ENCODE data around the gene PTGR2. TPM values are rescaled to one million over a fixed set of nuclear protein-coding genes. Genes with fewer than 3 reads are reported as not detected.
"Not testable (repeated sequence)": the region's sequence is repeated elsewhere in the genome, so short reads cannot be mapped to it uniquely, and the experiment has no call there.

PTGR2 gene
- total RNA-seq, 2 experiments from 2014 or later = 1.6 to 3.5 TPM

DNA sequence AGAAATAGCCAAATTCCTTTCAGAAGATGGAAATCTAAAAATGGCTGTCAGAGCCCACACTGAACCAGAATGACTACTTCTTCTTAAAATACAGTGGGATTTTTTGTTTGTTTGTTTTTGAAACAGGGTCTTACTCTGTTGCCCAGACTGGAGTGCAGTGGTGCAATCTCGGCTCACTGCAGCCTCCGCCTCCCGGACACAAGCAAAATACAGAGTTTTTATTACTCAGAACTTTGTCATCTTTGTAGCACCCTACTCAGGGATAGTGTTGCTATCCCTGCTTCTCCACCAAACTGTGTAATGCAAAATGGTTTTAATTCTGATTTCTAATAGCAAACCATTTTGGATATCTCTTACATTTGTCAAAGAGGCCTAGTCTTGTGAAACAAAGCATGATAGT is 51.4 kb downstream of the PTGR2 start:
- Mint-ChIP-seq H3K36me3 (peaks cover 37% of the 10 kb centered on the region), H3K4me1 (no peaks in the 10 kb centered on the region), H3K4me3 (no peak overlapping the region), H3K27ac (no peak overlapping the region), H3K9me3 (ENCODE audit: low read depth) (no peaks in the 10 kb centered on the region), H3K27me3 (no peaks in the 10 kb centered on the region)
- ATAC-seq (no peak), DNase-seq (no peak)
- CTCF ChIA-PET = no interaction called here

DNA sequence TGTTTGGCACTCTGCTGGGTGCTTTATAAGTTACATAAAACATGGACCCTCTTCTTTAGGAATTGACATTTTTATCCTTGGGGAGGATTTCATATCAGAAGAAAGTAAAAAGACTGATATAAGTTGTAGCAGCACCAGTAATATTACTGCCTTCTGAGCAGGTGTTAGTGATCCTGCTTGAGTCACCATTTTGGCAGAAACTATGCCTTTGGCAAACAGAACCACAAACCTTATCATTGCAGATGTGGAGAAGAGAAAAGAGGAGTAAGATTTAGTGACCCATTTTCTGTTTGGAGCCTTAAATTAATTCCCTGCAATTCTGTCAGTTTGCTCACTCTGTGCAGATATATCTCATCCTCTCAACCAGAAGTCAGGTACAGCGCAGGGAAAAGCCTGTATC is 58.0 kb downstream of the PTGR2 start:
- Mint-ChIP-seq H3K4me1 (peaks cover 4% of the 10 kb centered on the region), H3K4me3 (no peak overlapping the region), H3K9me3 (ENCODE audit: low read depth) (no peaks in the 10 kb centered on the region), H3K27me3 (no peaks in the 10 kb centered on the region), H3K27ac (peak overlapping the region; percentile 8), H3K36me3 (peaks cover 67% of the 10 kb centered on the region)
- DNase-seq = no peak
- ATAC-seq = no peak
- CTCF ChIA-PET = no interaction called here

DNA sequence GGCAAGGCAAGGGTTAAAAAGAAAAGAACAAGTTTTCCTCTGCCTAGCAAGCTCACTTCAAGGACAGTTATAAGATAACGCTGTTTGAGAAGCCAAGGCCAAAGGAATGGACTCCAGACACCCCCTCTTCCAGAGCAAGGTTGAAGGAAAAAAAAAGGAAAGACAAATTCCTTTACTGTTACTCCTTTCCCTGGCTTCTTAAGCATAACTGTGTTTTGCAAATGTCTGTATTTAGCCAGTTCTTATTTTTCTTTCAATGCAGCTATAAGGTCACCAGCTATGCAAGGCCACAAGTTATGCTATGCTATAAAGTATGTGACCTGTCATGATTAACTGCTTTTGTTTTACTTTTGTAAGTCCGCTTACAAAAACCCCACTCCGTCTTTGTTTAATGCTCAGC is 61.6 kb downstream of the PTGR2 start:
- no peak for ATAC-seq
- DNase-seq = no peak
- Mint-ChIP-seq H3K4me3 (no peak overlapping the region), H3K9me3 (ENCODE audit: low read depth) (no peaks in the 10 kb centered on the region), H3K27me3 (no peaks in the 10 kb centered on the region), H3K4me1 (peaks cover 6% of the 10 kb centered on the region), H3K27ac (no peak overlapping the region), H3K36me3 (peaks cover 61% of the 10 kb centered on the region)
- CTCF ChIA-PET = interaction anchor here (0.9 kb wide), 1 partner anchor 57 kb away, joined by 3 read pairs; no protein-coding TSS in a partner anchor

DNA sequence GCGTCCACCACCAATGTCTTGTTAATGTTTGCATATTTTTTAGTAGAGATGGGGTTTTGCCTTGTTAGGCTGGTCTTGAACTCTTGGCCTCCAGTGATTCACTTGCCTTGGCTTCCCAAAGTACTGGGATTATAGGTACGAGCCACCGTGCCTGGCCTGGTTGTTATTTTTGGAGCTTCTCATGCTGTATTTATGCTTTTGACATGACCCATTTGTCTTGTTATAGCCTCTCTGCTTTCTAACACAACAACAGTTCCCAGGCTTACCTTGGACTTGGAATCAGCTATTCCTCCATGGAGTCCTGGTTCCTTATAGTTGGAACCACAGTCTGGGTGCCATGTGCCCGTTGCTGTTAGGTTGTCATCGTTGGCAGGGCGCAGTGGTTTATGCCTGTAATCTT is 64.7 kb downstream of the PTGR2 start:
- H3K27ac Mint-ChIP-seq = no peak overlapping the region
- H3K4me1 Mint-ChIP-seq = peaks cover 2% of the 10 kb centered on the region
- no peak overlapping the region for H3K4me3 Mint-ChIP-seq
- ATAC-seq (no peak), DNase-seq (no peak)
- H3K36me3 Mint-ChIP-seq = peaks cover 53% of the 10 kb centered on the region
- CTCF ChIA-PET = interaction anchor here (1.7 kb wide), 1 partner anchor 9 kb away, joined by 4 read pairs; no protein-coding TSS in a partner anchor
- H3K9me3 Mint-ChIP-seq (ENCODE audit: low read depth) = no peaks in the 10 kb centered on the region
- no peaks in the 10 kb centered on the region for H3K27me3 Mint-ChIP-seq

DNA sequence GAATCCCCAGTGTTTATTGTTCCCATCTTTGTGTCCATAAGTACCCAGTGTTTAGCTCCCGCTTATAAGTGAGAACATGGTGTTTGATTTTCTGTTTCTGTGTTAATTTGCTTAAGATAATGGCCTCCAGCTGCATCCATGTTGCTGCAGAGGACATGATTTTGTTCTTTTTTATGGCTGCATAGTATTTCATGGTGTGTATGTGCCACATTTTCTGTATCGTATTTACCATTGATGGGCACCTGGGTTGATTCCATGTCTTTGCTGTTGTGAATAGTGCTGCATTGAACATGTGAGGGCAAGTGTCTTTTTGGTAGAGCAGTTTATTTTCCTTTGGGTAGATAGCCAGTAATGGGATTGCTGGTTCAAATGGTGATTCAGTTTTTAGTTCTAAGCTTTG is 67.8 kb downstream of the PTGR2 start:
- H3K4me1 Mint-ChIP-seq; H3K27me3 Mint-ChIP-seq; H3K9me3 Mint-ChIP-seq (ENCODE audit: low read depth); ATAC-seq; DNase-seq; H3K4me3 Mint-ChIP-seq; H3K27ac Mint-ChIP-seq; CTCF ChIA-PET: not testable (repeated sequence)
- H3K36me3 Mint-ChIP-seq = peaks cover 40% of the 10 kb centered on the region

DNA sequence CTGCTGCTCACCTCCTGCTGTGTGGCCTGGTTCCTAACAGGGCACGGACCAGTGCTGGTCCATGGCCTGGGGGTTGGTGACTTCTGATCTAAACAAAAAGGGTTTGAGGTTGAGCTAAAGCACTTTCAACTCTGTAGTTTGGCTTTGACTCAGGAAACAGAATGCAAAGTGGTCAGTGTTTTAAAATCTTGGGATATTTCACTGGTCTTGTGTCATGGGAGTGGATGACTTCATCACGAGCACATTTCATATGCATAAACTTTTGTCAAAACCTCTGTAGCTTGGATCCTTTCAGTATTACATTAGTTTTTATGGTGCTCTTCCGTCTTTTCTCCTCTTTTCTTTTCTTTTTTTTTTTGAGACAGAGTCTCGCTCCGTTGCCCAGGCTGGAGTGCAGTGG is 72.7 kb downstream of the PTGR2 start:
- Mint-ChIP-seq H3K4me3 (no peak overlapping the region), H3K9me3 (ENCODE audit: low read depth) (no peaks in the 10 kb centered on the region), H3K4me1 (no peaks in the 10 kb centered on the region), H3K27me3 (no peaks in the 10 kb centered on the region), H3K36me3 (peaks cover 52% of the 10 kb centered on the region), H3K27ac (peak overlapping the region; percentile 25)
- CTCF ChIA-PET = interaction anchor here (0.7 kb wide), 1 partner anchor 15 kb away, joined by 3 read pairs; no protein-coding TSS in a partner anchor
- ATAC-seq (no peak), DNase-seq (no peak)

Other genes with a start within 250 kb of the PTGR2 start
- gene ACOT6, start 239.3 kb upstream of the PTGR2 start, total RNA-seq = not detected
- gene DNAL1, start 206.8 kb upstream of the PTGR2 start, total RNA-seq = 1 to 10 TPM; 8.8 to 9.1 TPM
- gene PNMA1, start 137.4 kb upstream of the PTGR2 start, total RNA-seq = 10 to 100 TPM; 27.1 to 36.6 TPM
- 10 to 100 TPM; 55.1 to 58.1 TPM for gene ZNF410, start 35.0 kb downstream of the PTGR2 start, total RNA-seq
- gene FAM161B, start 98.3 kb downstream of the PTGR2 start, total RNA-seq = 1 to 10 TPM; 1.2 to 1.8 TPM
- gene COQ6, start 98.5 kb downstream of the PTGR2 start, total RNA-seq = 10 to 100 TPM; 17.7 to 18.1 TPM
- 10 to 100 TPM; 13.1 to 18.4 TPM for gene ENTPD5, start 167.5 kb downstream of the PTGR2 start, total RNA-seq
- gene BBOF1, start 167.5 kb downstream of the PTGR2 start, total RNA-seq = 1 to 10 TPM in 1 of 2 experiments, under 1 TPM in 1; 0.87 to 1.1 TPM
- gene ALDH6A1, start 232.6 kb downstream of the PTGR2 start, total RNA-seq = 10 to 100 TPM; 13.8 to 15.5 TPM
- gene LIN52, start 233.1 kb downstream of the PTGR2 start, total RNA-seq = 10 to 100 TPM; 18.3 to 20.1 TPM